ENCODE measurements around the gene SPHKAP.

DNA sequence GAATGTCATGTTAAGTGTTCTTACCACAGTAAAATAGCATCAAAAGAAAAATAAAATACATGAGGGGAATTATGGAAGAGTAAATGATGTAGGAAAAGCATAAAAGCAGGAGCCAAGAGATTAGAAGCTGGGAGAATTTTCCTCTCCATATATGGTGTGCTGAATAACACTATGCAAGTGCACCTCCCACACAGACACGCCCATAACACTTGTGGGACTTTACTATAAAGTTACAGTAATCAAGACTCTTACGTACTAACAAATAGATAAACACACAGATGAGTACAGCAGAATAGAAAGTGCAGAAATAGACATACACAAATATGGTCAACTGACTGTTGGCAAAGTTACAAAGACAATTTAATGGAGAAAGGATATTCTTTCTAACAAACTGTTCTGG is 16.0 kb upstream of the SPHKAP start:
- no peak for TF ChIP-seq POLR2A (IDR thresholded peaks at IDR 0.05; ENCODE audit: low read depth, low read length)
- no peak for TF ChIP-seq POLR2AphosphoS5 (IDR thresholded peaks at IDR 0.05; ENCODE audit: low read depth, low read length)
